ENCODE results near the gene ZMYND12.

- TF ChIP-seq, protein P1, sequence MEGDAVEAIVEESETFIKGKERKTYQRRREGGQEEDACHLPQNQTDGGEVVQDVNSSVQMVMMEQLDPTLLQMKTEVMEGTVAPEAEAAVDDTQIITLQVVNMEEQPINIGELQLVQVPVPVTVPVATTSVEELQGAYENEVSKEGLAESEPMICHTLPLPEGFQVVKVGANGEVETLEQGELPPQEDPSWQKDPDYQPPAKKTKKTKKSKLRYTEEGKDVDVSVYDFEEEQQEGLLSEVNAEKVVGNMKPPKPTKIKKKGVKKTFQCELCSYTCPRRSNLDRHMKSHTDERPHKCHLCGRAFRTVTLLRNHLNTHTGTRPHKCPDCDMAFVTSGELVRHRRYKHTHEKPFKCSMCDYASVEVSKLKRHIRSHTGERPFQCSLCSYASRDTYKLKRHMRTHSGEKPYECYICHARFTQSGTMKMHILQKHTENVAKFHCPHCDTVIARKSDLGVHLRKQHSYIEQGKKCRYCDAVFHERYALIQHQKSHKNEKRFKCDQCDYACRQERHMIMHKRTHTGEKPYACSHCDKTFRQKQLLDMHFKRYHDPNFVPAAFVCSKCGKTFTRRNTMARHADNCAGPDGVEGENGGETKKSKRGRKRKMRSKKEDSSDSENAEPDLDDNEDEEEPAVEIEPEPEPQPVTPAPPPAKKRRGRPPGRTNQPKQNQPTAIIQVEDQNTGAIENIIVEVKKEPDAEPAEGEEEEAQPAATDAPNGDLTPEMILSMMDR (IDR thresholded peaks at IDR 0.05): no peak
- no peak for TF ChIP-seq POLR2A (IDR thresholded peaks at IDR 0.05)
- no peak for TF ChIP-seq EP300 (IDR thresholded peaks at IDR 0.05)
Measured at GRCh38 chr1:42482635-42483153, 26.9 kb upstream of the ZMYND12 start.

Data from ovary (tissue), 3 donors.